ENCODE results near the gene PRIM2. TPM values are rescaled to one million over a fixed set of nuclear protein-coding genes. Genes with fewer than 3 reads are reported as not detected.
"Not testable (repeated sequence)": the region's sequence is repeated elsewhere in the genome, so short reads cannot be mapped to it uniquely, and the experiment has no call there.

Gene PRIM2
- total and polyA plus RNA-seq, 2 of the 8 experiments (the other 6 are each of a cell fraction or from before 2014, with no cell fraction given): 20.8 to 46.8 TPM

GRCh38 chr6:57461022-57461421 is 143.6 kb downstream of the PRIM2 start:
- CTCF ChIA-PET (ENCODE audit: partially characterized antibody); H3K36me3 ChIP-seq (ENCODE audit: control insufficient read depth in 2 of 4, insufficient read depth in 4 of 4, low read length in 3 of 4); H2BK12ac ChIP-seq (ENCODE audit: low read depth, low read length); H3K23me2 ChIP-seq (ENCODE audit: low read depth, low read length); H2AFZ ChIP-seq (ENCODE audit: low read length); H3K23ac ChIP-seq (ENCODE audit: insufficient read length); H4K8ac ChIP-seq (ENCODE audit: extremely low read depth, insufficient read depth, low read length); DNase-seq (ENCODE audit: low read depth in 1 of 2, low spot score in 2 of 2); H3K4me1 ChIP-seq (replicated peaks in 1 of 4; ENCODE audit: control insufficient read depth in 3 of 4, insufficient read depth in 4 of 4, low read length in 3 of 4); H3K27me3 ChIP-seq (replicated peaks in 1 of 4; ENCODE audit: control insufficient read depth in 3 of 4, extremely low read depth in 1 of 4, insufficient read depth in 3 of 4, low read length in 3 of 4); H2BK15ac ChIP-seq (ENCODE audit: low read length); H2BK120ac ChIP-seq (replicated peaks; ENCODE audit: low read depth, low read length); H3K9me3 ChIP-seq (ENCODE audit: insufficient read depth in 2 of 2, low read depth in 1 of 2, low read length in 1 of 2); H3K79me1 ChIP-seq (ENCODE audit: low read depth, low read length); POLR2A ChIA-PET (ENCODE audit: partially characterized antibody); H3K14ac ChIP-seq (ENCODE audit: insufficient read length); H2AK5ac ChIP-seq (ENCODE audit: low read depth, low read length); H3K18ac ChIP-seq (ENCODE audit: extremely low read depth, low read length); H3K9ac ChIP-seq (replicated peaks in 1 of 4; ENCODE audit: extremely low read depth in 1 of 4, low read depth in 3 of 4, low read length in 3 of 4); H2BK5ac ChIP-seq (ENCODE audit: low read depth, low read length); H4K91ac ChIP-seq (replicated peaks; ENCODE audit: insufficient read length, low read length); H3K4me3 ChIP-seq (ENCODE audit: extremely low read depth in 1 of 4, insufficient read depth in 2 of 4, low read depth in 3 of 4, low read length in 4 of 4); H3K4me2 ChIP-seq (ENCODE audit: insufficient read depth in 1 of 2, low read depth in 2 of 2, low read length in 2 of 2); H3K79me2 ChIP-seq (ENCODE audit: control insufficient read depth in 1 of 2, insufficient read depth in 2 of 2, low read length in 2 of 2); H4K20me1 ChIP-seq (replicated peaks in 1 of 2; ENCODE audit: control insufficient read depth in 1 of 2, insufficient read depth in 2 of 2, low read length in 2 of 2); H3K27ac ChIP-seq (ENCODE audit: low read depth, low read length); H3K56ac ChIP-seq (replicated peaks; ENCODE audit: insufficient read length, low read depth, low read length); H4K5ac ChIP-seq (ENCODE audit: insufficient read length, low read depth, low read length); H3K4ac ChIP-seq (replicated peaks; ENCODE audit: insufficient read length, low read depth, low read length); FAIRE-seq; H2BK20ac ChIP-seq (ENCODE audit: low read length): not testable (repeated sequence)
- WGBS, 2 experiments (ENCODE audit: extremely low coverage in 1 of 2, insufficient coverage in 1 of 2, insufficient read length in 1 of 2, insufficient replicate concordance in 2 of 2, low coverage in 1 of 2, low lambda C conversion rate in 2 of 2, missing lambda C conversion rate in 1 of 2): 88% methylated on average over 4 of the region's 4 CpGs; no CpG with 5 or more reads in 1 of the 2 experiments

- H4K8ac ChIP-seq (ENCODE audit: extremely low read depth, insufficient read depth, low read length); H3K14ac ChIP-seq (ENCODE audit: insufficient read length); H3K79me1 ChIP-seq (ENCODE audit: low read depth, low read length); H2AFZ ChIP-seq (ENCODE audit: low read length); H3K4me2 ChIP-seq (ENCODE audit: insufficient read depth in 1 of 2, low read depth in 2 of 2, low read length in 2 of 2); H2BK20ac ChIP-seq (ENCODE audit: low read length); FAIRE-seq; H3K27ac ChIP-seq (ENCODE audit: low read depth, low read length); H3K23me2 ChIP-seq (ENCODE audit: low read depth, low read length); H4K5ac ChIP-seq (ENCODE audit: insufficient read length, low read depth, low read length); H3K56ac ChIP-seq (replicated peaks; ENCODE audit: insufficient read length, low read depth, low read length); H3K9ac ChIP-seq (replicated peaks in 1 of 4; ENCODE audit: extremely low read depth in 1 of 4, low read depth in 3 of 4, low read length in 3 of 4); CTCF ChIA-PET (ENCODE audit: partially characterized antibody); H3K18ac ChIP-seq (ENCODE audit: extremely low read depth, low read length); H3K9me3 ChIP-seq (ENCODE audit: insufficient read depth in 2 of 2, low read depth in 1 of 2, low read length in 1 of 2); H2BK12ac ChIP-seq (ENCODE audit: low read depth, low read length); H4K20me1 ChIP-seq (replicated peaks in 1 of 2; ENCODE audit: control insufficient read depth in 1 of 2, insufficient read depth in 2 of 2, low read length in 2 of 2); H3K4ac ChIP-seq (replicated peaks; ENCODE audit: insufficient read length, low read depth, low read length); H3K4me1 ChIP-seq (replicated peaks in 1 of 4; ENCODE audit: control insufficient read depth in 3 of 4, insufficient read depth in 4 of 4, low read length in 3 of 4); H3K4me3 ChIP-seq (ENCODE audit: extremely low read depth in 1 of 4, insufficient read depth in 2 of 4, low read depth in 3 of 4, low read length in 4 of 4); DNase-seq (ENCODE audit: low read depth in 1 of 2, low spot score in 2 of 2); H3K27me3 ChIP-seq (replicated peaks in 1 of 4; ENCODE audit: control insufficient read depth in 3 of 4, extremely low read depth in 1 of 4, insufficient read depth in 3 of 4, low read length in 3 of 4); H4K91ac ChIP-seq (replicated peaks; ENCODE audit: insufficient read length, low read length); H3K23ac ChIP-seq (ENCODE audit: insufficient read length); H2BK120ac ChIP-seq (replicated peaks; ENCODE audit: low read depth, low read length); H2BK15ac ChIP-seq (ENCODE audit: low read length); H3K36me3 ChIP-seq (ENCODE audit: control insufficient read depth in 2 of 4, insufficient read depth in 4 of 4, low read length in 3 of 4); H2BK5ac ChIP-seq (ENCODE audit: low read depth, low read length); POLR2A ChIA-PET (ENCODE audit: partially characterized antibody): not testable (repeated sequence)
- Histone ChIP-seq H2AK5ac (ENCODE audit: low read depth, low read length) (0 out of 2 replicates have a peak overlapping the region, but pooled peaks have one; percentile 13), H3K79me2 (ENCODE audit: control insufficient read depth in 1 of 2, insufficient read depth in 2 of 2, low read length in 2 of 2) (peaks cover 0 to 16% of the 10 kb centered on the region in 2 experiments; a peak in 1 of 4 replicates)
- WGBS, 2 experiments (ENCODE audit: extremely low coverage in 1 of 2, insufficient coverage in 1 of 2, insufficient read length in 1 of 2, insufficient replicate concordance in 2 of 2, low coverage in 1 of 2, low lambda C conversion rate in 2 of 2, missing lambda C conversion rate in 1 of 2): 87% methylated on average over 5 of the region's 5 CpGs; no CpG with 5 or more reads in 1 of the 2 experiments
Measured at GRCh38 chr6:57463809-57464208, 146.4 kb downstream of the PRIM2 start.

Data from H1 (cell line).